A549 (cell line): ENCODE measurements around the gene CREBL2. TPM values are rescaled to one million over a fixed set of nuclear protein-coding genes. Genes with fewer than 3 reads are reported as not detected.
"Not testable (repeated sequence)": the region's sequence is repeated elsewhere in the genome, so short reads cannot be mapped to it uniquely, and the experiment has no call there.

Experiments
- ATAC-seq, 2 experiments: fragments of 200-7000 bp in 1 of 2; fragments of >200 bp in 1 of 2; cut with Nextera tagmentation in 1 of 2; cut with Tn5 transposase in 1 of 2; 3 replicates each; pipeline versions ENCODE4 v1.8.0 to v1.9.1; 2018 to 2020; ENCODE audit warnings: mild to moderate bottlenecking in 1 of 2, moderate library complexity in 1 of 2
- CTCF ChIA-PET: fragments of 300-600 bp; sonication (Branson Sonifier 250); formaldehyde crosslinking; extraction: SDS; loops from one replicate; lab custom pipeline; 2021; ENCODE audit warnings: antibody characterized with exemption, inconsistent platforms; lab: Yijun Ruan, JAX
- POLR2A ChIA-PET: fragments of 350-600 bp; formaldehyde crosslinking; extraction: SDS; loops from one replicate; lab custom pipeline; 2021; ENCODE audit warnings: antibody characterized with exemption, inconsistent platforms; lab: Yijun Ruan, JAX
- DNase-seq, 2 experiments: peaks; one replicate each; pipeline versions ENCODE4 v3.0.0 to v3.0.0-alpha.2; 2011 to 2016; ENCODE audit warnings: low read depth in 1 of 2, low spot score in 1 of 2
- FAIRE-seq: peaks from 2 replicates; lab custom pipeline; 2011; peaks lifted over from hg19 to GRCh38; lab: Jason Lieb, UNC
- H3K27ac ChIP-seq, 2 experiments: fragments of >200 bp; sonication (Bioruptor Twin); formaldehyde crosslinking; 3 replicates each; pipeline ENCODE4 v1.5.1; 2016 to 2017
- H3K4me1 ChIP-seq: fragments of >200 bp; sonication (Bioruptor Twin); formaldehyde crosslinking; 3 replicates; pipeline ENCODE4 v1.6.1; 2016
- H3K4me2 ChIP-seq: fragments of >200 bp; sonication (Bioruptor Twin); formaldehyde crosslinking; 3 replicates; pipeline ENCODE4 v1.6.1; 2016
- H3K4me3 ChIP-seq: fragments of >200 bp; sonication (Bioruptor Twin); formaldehyde crosslinking; 3 replicates; pipeline ENCODE4 v1.5.1; 2016
- H3K9me3 ChIP-seq: fragments of >200 bp; sonication (Bioruptor Twin); formaldehyde crosslinking; 3 replicates; pipeline ENCODE4 v1.6.1; 2016
- CHD2 ChIP-seq: fragments of 150-350 bp; IDR thresholded peaks from 2 replicates; pipeline ENCODE4 v1.6.1; 2014; ENCODE audit warnings: low read length; ENCODE audit not compliant: partially characterized antibody
- FOSL2 ChIP-seq, 2 experiments: fragments of 450-650 bp in 1 of 2; fragments of >200 bp in 1 of 2; sonication (Bioruptor Twin) in 1 of 2; formaldehyde crosslinking; IDR thresholded peaks; 2 replicates each; pipeline versions ENCODE4 v1.5.0 to v1.6.1; 2016 to 2020; ENCODE audit warnings: mild to moderate bottlenecking in 1 of 2, moderate library complexity in 1 of 2
- HOXB13 ChIP-seq: fragments of 250-450 bp; sonication (Bioruptor Pico); IDR thresholded peaks from 2 replicates; pipeline ENCODE4 v1.5.0; 2020; ENCODE audit warnings: low read depth, mild to moderate bottlenecking, moderate library complexity
- HOXB5 ChIP-seq: fragments of 250-450 bp; sonication (Bioruptor Pico); IDR thresholded peaks from 2 replicates; pipeline ENCODE4 v1.5.0; 2020; ENCODE audit warnings: mild to moderate bottlenecking, moderate library complexity
- JUN ChIP-seq, 2 experiments: fragments of >200 bp; sonication (Bioruptor Twin); formaldehyde crosslinking; IDR thresholded peaks; 2 replicates in 1 of 2; 3 replicates in 1 of 2; pipeline ENCODE4 v1.6.1; 2016 to 2017
- JUNB ChIP-seq: fragments of >200 bp; sonication (Bioruptor Twin); formaldehyde crosslinking; IDR thresholded peaks from 2 replicates; pipeline ENCODE4 v1.6.1; 2016
- KDM1A ChIP-seq: fragments of 200-600 bp; sonication (generic); IDR thresholded peaks from 2 replicates; pipeline ENCODE4 v1.6.1; 2016; ENCODE audit warnings: low read depth, mild to moderate bottlenecking
- KDM5A ChIP-seq: fragments of 200-600 bp; sonication (generic); IDR thresholded peaks from 2 replicates; pipeline ENCODE4 v1.6.1; 2016; ENCODE audit warnings: antibody characterized with exemption, mild to moderate bottlenecking
- POLR2A ChIP-seq: IDR thresholded peaks from 2 replicates; pipeline ENCODE4 v1.6.1; 2012; ENCODE audit warnings: mild to moderate bottlenecking, low read length
- SMC3 ChIP-seq: fragments of >200 bp; sonication (Bioruptor Twin); formaldehyde crosslinking; IDR thresholded peaks from 3 replicates; pipeline ENCODE4 v1.6.1; 2018; ENCODE audit warnings: inconsistent platforms
- SREBF2 ChIP-seq: fragments of 450-650 bp; IDR thresholded peaks from 2 replicates; pipeline ENCODE4 v1.6.1; 2014; ENCODE audit warnings: mild to moderate bottlenecking, moderate library complexity
- TFCP2L1 ChIP-seq: fragments of 250-450 bp; sonication (Bioruptor Pico); IDR thresholded peaks from 2 replicates; pipeline ENCODE4 v1.5.0; 2021; ENCODE audit warnings: mild to moderate bottlenecking
- TP53 ChIP-seq: fragments of 250-450 bp; sonication (Bioruptor Pico); IDR thresholded peaks from 2 replicates; pipeline ENCODE4 v1.5.0; 2021; ENCODE audit warnings: mild to moderate bottlenecking, moderate library complexity
- ZC3H11A ChIP-seq: fragments of 450-650 bp; IDR thresholded peaks from 2 replicates; pipeline ENCODE4 v1.6.1; 2014; ENCODE audit warnings: antibody characterized with exemption, mild to moderate bottlenecking
- ZFP36 ChIP-seq: fragments of 450-650 bp; IDR thresholded peaks from 2 replicates; pipeline ENCODE4 v1.6.1; 2014; ENCODE audit warnings: borderline replicate concordance; ENCODE audit not compliant: partially characterized antibody
- ZSCAN20 ChIP-seq: fragments of 250-450 bp; sonication (Bioruptor Pico); IDR thresholded peaks from 2 replicates; pipeline ENCODE4 v1.8.0; 2022; ENCODE audit warnings: mild to moderate bottlenecking, moderate library complexity
- WGBS: methylation state at CpG from one replicate; pipeline ENCODE4 v1.1.6; 2017; ENCODE audit errors: missing lambda C conversion rate; 5-methylcytosine and 5-hydroxymethylcytosine counted together
- polyA plus RNA-seq, 4 experiments: library from polyadenylated mRNA; depleted of rRNA in 3 of 4; stranded (reverse); fragments of >200 nt; fragmentation: RNase III in 1 of 4; extraction: RNeasy Plus Mini Kit Qiagen cat#74134 plus additional on column Dnase treatment in 1 of 4; gene quantifications; 2 replicates in 3 of 4; 3 replicates in 1 of 4; pipeline ENCODE4 v1.2.3, GENCODE V29; 2011 to 2017
- TF ChIP-seq, protein P1 (sequence below): IDR thresholded peaks from 2 replicates; pipeline ENCODE4 v1.6.1; 2012
- TF ChIP-seq, protein P2 (sequence below): fragments of 450-650 bp; IDR thresholded peaks from 2 replicates; pipeline ENCODE4 v1.6.1; 2014; ENCODE audit warnings: antibody characterized with exemption

Gene CREBL2
- polyA plus RNA-seq, 2 of the 4 experiments (the other 2 are of a cell fraction): 24.3 to 31.4 TPM

DNA sequence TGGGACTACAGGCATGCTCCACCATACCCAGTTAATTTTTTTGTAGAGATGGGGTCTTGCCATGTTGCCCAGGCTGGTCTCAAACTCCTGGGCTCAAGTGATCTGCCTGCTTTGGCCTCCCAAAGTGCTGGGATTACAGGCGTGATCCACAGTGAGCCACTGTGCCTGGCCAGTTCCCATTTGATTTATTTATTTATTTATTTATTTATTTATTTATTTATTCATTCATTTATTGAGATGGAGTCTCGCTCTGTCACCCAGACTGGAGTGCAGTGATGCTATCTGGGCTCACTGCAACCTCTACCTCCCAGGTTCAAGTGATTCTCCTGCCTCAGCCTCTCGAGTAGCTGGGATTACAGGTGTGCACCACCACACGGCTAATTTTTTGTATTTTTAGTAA, 41.0 kb downstream of the CREBL2 start:
- H3K27ac ChIP-seq, ATAC-seq, POLR2A ChIA-PET, H3K4me1 ChIP-seq, H3K4me2 ChIP-seq, FAIRE-seq, DNase-seq, H3K4me3 ChIP-seq: not testable (repeated sequence)
- H3K9me3 ChIP-seq: peaks cover 36% of the 10 kb centered on the region
- TF ChIP-seq ZC3H11A: peak; percentile 96
- 71% methylated on average over 4 of the region's 4 CpGs for WGBS
- CTCF ChIA-PET: interaction anchor here (0.7 to 1.1 kb wide), 2 partner anchors 10 to 276 kb away, joined by 3 to 5 read pairs; no protein-coding TSS in a partner anchor

GRCh38 chr12:12653922-12654321, 42.2 kb downstream of the CREBL2 start:
- Histone ChIP-seq H3K4me1 (peaks cover 4% of the 10 kb centered on the region; the same call in 2 of the 3 replicates), H3K9me3 (peaks cover 24% of the 10 kb centered on the region), H3K4me3 (no peak overlapping the region), H3K27ac (no peak overlapping the region), H3K4me2 (no peak overlapping the region)
- DNase-seq (no peak), ATAC-seq (no peak), FAIRE-seq (no peak)
- CTCF ChIA-PET: interaction anchor here (0.6 to 1.9 kb wide), 4 partner anchors 12 to 208 kb away, joined by 3 to 4 read pairs (median 4); no protein-coding TSS in a partner anchor
- TF ChIP-seq JUNB: no peak
- no peak for TF ChIP-seq KDM5A
- TF ChIP-seq, protein P1, sequence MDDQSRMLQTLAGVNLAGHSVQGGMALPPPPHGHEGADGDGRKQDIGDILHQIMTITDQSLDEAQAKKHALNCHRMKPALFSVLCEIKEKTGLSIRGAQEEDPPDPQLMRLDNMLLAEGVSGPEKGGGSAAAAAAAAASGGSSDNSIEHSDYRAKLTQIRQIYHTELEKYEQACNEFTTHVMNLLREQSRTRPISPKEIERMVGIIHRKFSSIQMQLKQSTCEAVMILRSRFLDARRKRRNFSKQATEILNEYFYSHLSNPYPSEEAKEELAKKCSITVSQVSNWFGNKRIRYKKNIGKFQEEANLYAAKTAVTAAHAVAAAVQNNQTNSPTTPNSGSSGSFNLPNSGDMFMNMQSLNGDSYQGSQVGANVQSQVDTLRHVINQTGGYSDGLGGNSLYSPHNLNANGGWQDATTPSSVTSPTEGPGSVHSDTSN: no peak
- no peak for TF ChIP-seq POLR2A
- POLR2A ChIA-PET: no interaction called here

DNA sequence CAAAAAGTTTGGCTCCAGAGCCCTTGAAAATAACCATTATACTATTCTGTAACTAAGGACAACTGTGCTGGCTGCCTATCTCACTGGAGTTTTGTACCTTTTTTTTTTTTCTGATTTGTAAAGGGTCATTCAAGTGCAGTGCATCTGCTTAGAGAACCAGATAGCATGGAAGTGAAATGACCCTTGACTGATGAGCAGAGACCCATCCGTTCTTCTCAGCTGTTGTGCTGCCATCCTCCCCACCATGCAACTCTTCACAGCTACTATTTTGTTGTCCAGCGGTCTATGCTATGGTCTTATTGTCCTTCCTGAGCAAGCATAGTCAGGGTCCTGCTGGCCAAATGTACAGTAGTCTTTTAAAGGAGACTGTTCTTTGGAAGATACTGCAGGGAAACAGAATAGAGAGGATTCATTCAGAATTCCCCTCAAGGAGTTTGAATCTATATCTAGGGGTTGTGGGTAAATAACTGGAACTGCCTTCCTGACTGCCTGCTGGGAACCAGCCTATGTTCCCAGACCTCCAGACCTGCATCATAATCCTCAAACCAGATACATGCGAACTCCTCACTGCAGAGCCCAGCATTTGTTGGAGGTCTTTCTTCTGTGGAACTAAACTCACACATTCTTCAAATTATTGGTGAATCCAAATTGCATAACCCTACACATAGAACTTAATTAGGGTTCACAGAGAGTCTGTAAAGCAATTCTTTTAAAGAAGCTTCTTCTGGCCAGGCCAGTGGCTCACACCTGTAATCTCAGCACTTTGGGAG, 43.2 kb downstream of the CREBL2 start:
- no peak for DNase-seq
- FAIRE-seq: no peak
- peaks cover 16% of the 10 kb centered on the region; the same call in 1 of the 3 replicates for H3K9me3 ChIP-seq
- no peak for TF ChIP-seq KDM1A
- TF ChIP-seq ZC3H11A: no peak
- no peak for TF ChIP-seq JUN (IDR thresholded peaks at IDR 0.05)
- TF ChIP-seq HOXB5 (CRISPR knock-in tag): no peak
- no peak for TF ChIP-seq CHD2
- no peak for TF ChIP-seq SMC3
- TF ChIP-seq FOSL2 (IDR thresholded peaks at IDR 0.05): no peak
- no peak for TF ChIP-seq FOSL2 (CRISPR knock-in tag; IDR thresholded peaks at IDR 0.05)
- no peak for TF ChIP-seq ZFP36
- TF ChIP-seq TFCP2L1 (CRISPR knock-in tag): no peak
- TF ChIP-seq ZSCAN20 (CRISPR knock-in tag): no peak
- TF ChIP-seq TP53 (CRISPR knock-in tag): no peak
- no peak for TF ChIP-seq POLR2A
- no peak for TF ChIP-seq HOXB13 (CRISPR knock-in tag)
- TF ChIP-seq, protein P1: no peak
- no peak for TF ChIP-seq SREBF2
- TF ChIP-seq, protein P2, sequence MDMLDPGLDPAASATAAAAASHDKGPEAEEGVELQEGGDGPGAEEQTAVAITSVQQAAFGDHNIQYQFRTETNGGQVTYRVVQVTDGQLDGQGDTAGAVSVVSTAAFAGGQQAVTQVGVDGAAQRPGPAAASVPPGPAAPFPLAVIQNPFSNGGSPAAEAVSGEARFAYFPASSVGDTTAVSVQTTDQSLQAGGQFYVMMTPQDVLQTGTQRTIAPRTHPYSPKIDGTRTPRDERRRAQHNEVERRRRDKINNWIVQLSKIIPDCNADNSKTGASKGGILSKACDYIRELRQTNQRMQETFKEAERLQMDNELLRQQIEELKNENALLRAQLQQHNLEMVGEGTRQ: no peak
- WGBS: 46% methylated on average over 3 of the region's 3 CpGs
- ATAC-seq: no peak
- ChIA-PET CTCF (interaction anchor here (0.5 to 5.1 kb wide), 45 partner anchors 9 to 418 kb away, joined by 3 to 49 read pairs (median 4); partner anchors contain the start of gene MANSC1), POLR2A (no interaction called here)
- no peak overlapping the region for H3K4me2 ChIP-seq
- no peak overlapping the region for H3K4me3 ChIP-seq
- peaks cover 4% of the 10 kb centered on the region; the same call in 2 of the 3 replicates for H3K4me1 ChIP-seq
- H3K27ac ChIP-seq: no peak overlapping the region
